Gastroesophageal sphincter (tissue), 3 donors: Measurements from ENCODE around the gene SEC24D.

Experiments
- CTCF ChIP-seq, 4 experiments: fragments of 200-600 bp in 2 of 4; fragments of 450-650 bp in 2 of 4; sonication (generic) in 1 of 4; IDR thresholded peaks; one replicate each; pipeline ENCODE4 v1.5.1; 2017 to 2019; ENCODE audit warnings: antibody characterized with exemption in 4 of 4, mild to moderate bottlenecking in 2 of 4, moderate library complexity in 2 of 4
- POLR2A ChIP-seq, 2 donors: fragments of 450-650 bp; IDR thresholded peaks; one replicate each; pipeline ENCODE4 v1.6.1; 2017; ENCODE audit warnings: antibody characterized with exemption in 2 of 2, mild to moderate bottlenecking in 2 of 2, moderate library complexity in 1 of 2
- POLR2AphosphoS5 ChIP-seq: sonication (generic); formaldehyde crosslinking; IDR thresholded peaks from one replicate; pipeline ENCODE4 v1.6.1; 2017; ENCODE audit warnings: antibody characterized with exemption

- TF ChIP-seq CTCF (IDR thresholded peaks at IDR 0.05) (no peak), POLR2AphosphoS5 (no peak), POLR2A (IDR thresholded peaks at IDR 0.05) (no peak)
Observed at GRCh38 chr4:118814058-118814457, 21.9 kb downstream of the SEC24D start.
